Parathyroid adenoma (tissue), 2 donors: ENCODE measurements around the gene WFIKKN1.

ENCODE experiments used
- H2AFZ ChIP-seq: fragments of 300-600 bp; sonication (generic); one replicate; pipeline ENCODE4 v1.7.0; 2017; ENCODE audit warnings: antibody characterized with exemption, mild to moderate bottlenecking
- H3K27ac ChIP-seq: fragments of 300-600 bp; sonication (generic); one replicate; pipeline ENCODE4 v1.7.0; 2017
- H3K27me3 ChIP-seq: fragments of 300-600 bp; sonication (generic); one replicate; pipeline ENCODE4 v1.7.0; 2017; ENCODE audit warnings: low read length; ENCODE audit not compliant: control insufficient read depth, insufficient read depth
- H3K36me3 ChIP-seq: fragments of 300-600 bp; sonication (generic); one replicate; pipeline ENCODE4 v1.7.0; 2017; ENCODE audit warnings: low read length; ENCODE audit not compliant: control insufficient read depth, insufficient read depth
- H3K4me1 ChIP-seq: fragments of 300-600 bp; sonication (generic); one replicate; pipeline ENCODE4 v1.7.0; 2017; ENCODE audit warnings: control low read depth
- H3K4me2 ChIP-seq: fragments of 300-600 bp; sonication (generic); one replicate; pipeline ENCODE4 v1.7.0; 2017; ENCODE audit warnings: low read length
- H3K4me3 ChIP-seq: fragments of 300-600 bp; sonication (generic); one replicate; pipeline ENCODE4 v1.7.0; 2017; ENCODE audit warnings: low read depth, low read length
- H3K79me2 ChIP-seq: fragments of 300-600 bp; sonication (generic); one replicate; pipeline ENCODE4 v1.7.0; 2017; ENCODE audit warnings: control low read depth
- H3K9ac ChIP-seq: fragments of 300-600 bp; sonication (generic); one replicate; pipeline ENCODE4 v1.7.0; 2017; ENCODE audit warnings: mild to moderate bottlenecking
- H3K9me3 ChIP-seq: fragments of 300-600 bp; sonication (generic); one replicate; pipeline ENCODE4 v1.7.0; 2017; ENCODE audit warnings: low read length; ENCODE audit not compliant: control insufficient read depth
- TF ChIP-seq, protein P1 (sequence below): fragments of 300-600 bp; sonication (generic); IDR thresholded peaks from one replicate; pipeline ENCODE4 v1.7.0; 2017; ENCODE audit warnings: antibody characterized with exemption, mild to moderate bottlenecking
- donor health status: primary hyperparathyroidism.

WFIKKN1 gene

DNA sequence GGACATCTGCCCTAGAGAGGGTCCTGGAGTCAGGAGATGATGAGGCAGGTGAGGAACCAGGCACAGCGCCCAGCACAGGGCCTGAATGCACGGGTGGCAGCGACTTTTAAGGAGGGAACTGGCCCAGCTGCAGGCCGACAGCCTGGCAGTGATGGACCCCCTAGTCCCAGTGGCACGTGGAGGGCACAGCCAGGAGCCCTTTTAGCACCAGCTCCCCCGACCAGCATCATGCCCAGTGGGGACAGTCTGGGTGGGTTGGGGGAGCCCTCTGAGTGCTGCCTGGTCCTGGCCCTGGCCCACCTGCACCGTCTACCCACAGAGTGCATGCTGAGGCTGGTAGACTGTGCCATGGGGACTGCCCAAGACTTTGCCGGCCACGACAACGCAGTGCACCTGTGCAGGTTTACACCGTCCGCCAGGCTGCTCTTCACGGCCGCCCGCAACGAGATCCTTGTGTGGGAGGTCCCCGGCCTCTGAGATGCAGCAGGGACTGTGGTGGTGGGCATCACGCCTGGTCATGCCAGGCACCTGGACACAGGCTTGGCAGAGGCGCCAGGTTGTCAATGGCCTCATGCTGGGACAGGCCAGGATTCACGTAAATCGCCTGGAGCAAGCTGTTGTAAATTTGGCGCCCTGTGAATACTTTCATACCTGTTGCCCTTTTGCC, 36.5 kb downstream of the WFIKKN1 start:
- Histone ChIP-seq H3K4me3 (peak overlapping the region; percentile 88), H3K36me3 (no peaks in the 10 kb centered on the region), H3K4me2 (peak overlapping the region; percentile 59), H3K9ac (no peak overlapping the region), H2AFZ (peak overlapping the region; percentile 93), H3K4me1 (peaks cover 10% of the 10 kb centered on the region), H3K9me3 (no peaks in the 10 kb centered on the region), H3K79me2 (peaks cover 5% of the 10 kb centered on the region), H3K27ac (no peak overlapping the region), H3K27me3 (no peaks in the 10 kb centered on the region)
- TF ChIP-seq, protein P1, sequence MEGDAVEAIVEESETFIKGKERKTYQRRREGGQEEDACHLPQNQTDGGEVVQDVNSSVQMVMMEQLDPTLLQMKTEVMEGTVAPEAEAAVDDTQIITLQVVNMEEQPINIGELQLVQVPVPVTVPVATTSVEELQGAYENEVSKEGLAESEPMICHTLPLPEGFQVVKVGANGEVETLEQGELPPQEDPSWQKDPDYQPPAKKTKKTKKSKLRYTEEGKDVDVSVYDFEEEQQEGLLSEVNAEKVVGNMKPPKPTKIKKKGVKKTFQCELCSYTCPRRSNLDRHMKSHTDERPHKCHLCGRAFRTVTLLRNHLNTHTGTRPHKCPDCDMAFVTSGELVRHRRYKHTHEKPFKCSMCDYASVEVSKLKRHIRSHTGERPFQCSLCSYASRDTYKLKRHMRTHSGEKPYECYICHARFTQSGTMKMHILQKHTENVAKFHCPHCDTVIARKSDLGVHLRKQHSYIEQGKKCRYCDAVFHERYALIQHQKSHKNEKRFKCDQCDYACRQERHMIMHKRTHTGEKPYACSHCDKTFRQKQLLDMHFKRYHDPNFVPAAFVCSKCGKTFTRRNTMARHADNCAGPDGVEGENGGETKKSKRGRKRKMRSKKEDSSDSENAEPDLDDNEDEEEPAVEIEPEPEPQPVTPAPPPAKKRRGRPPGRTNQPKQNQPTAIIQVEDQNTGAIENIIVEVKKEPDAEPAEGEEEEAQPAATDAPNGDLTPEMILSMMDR, result no peak

DNA sequence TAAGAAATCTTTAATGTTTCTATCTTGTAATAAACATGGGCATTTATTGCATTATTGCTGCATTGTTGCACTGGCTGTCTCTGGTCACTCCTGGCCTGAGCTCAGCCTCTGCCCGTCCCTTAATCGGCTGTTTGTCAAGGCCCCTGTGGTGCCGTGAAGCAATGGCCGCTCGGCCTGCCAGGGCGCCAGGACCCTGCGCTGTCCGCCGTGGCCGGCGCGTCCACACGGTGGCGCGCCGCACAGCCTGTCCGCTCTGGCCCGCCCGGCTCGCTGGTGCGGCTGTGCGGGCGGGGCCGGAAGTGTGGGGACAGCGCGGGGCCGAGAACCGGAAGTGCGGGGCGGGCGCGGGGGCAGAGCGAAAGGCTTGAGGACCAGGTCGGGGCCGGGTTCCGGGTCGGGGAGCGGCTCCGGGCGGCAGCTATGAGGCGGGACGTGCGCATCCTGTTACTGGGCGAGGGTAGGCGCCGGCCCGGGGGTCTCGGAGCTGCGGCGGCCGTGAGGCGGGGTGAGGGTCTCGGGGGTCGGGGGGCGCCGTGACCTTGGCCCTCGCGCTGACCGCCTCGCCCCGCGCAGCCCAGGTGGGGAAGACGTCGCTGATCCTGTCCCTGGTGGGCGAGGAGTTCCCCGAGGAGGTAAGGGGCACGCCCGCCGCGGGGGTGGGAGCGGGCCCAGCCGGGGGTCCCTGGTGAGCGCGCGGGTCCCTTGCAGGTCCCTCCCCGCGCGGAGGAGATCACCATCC, 37.2 kb downstream of the WFIKKN1 start, which contains the start of gene RHOT2:
RHOT2 (plus strand) TSS at position 353 of the 739 bp plus-strand sequence; CDS start at position 421, 68 bp downstream.
- H3K27ac ChIP-seq, result peak within 1 kb of the TSS; percentile 60
- TF ChIP-seq, protein P1, result peak; percentile 98

DNA sequence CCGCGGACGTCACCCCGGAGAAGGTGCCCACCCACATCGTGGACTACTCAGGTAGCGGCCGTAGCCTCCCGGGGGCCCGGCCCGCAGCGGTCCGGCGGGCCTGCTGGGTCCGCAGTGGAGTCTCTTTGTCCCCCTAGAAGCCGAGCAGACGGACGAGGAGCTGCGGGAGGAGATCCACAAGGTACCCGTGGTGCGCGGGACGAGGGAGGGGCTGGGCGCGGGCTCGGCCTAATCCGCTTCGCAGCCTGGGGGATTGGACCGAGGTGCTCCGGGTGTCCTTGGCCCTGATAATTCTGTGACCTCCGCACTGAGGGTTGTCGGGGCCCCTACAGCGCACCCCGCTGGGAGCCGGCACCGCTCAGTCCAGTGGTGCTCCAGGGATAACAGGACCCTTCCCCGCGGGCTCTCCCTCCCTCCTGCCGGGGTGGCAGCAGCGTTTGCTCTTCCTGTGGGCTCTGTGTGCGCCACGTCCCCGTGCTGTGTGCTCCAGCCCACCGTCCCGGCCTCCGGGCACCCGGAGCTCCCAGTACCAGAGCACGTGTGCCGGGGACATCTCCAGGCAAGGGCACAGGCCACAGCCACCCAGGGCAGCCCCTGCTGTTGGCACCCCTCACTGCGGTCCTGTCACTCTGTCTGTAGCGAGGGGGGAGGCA, 37.9 kb downstream of the WFIKKN1 start:
- TF ChIP-seq, protein P1, result no peak
- H3K9me3 ChIP-seq, result no peaks in the 10 kb centered on the region
- peak overlapping the region; percentile 60 for H3K27ac ChIP-seq
- H3K4me2 ChIP-seq, result peak overlapping the region; percentile 91
- no peaks in the 10 kb centered on the region for H3K36me3 ChIP-seq
- peaks cover 10% of the 10 kb centered on the region for H3K4me1 ChIP-seq
- peak overlapping the region; percentile 77 for H3K9ac ChIP-seq
- H2AFZ ChIP-seq, result peak overlapping the region; percentile 93
- peak overlapping the region; percentile 88 for H3K4me3 ChIP-seq
- peaks cover 5% of the 10 kb centered on the region for H3K79me2 ChIP-seq
- no peaks in the 10 kb centered on the region for H3K27me3 ChIP-seq

More for the DNA sequence above, 37.2 kb downstream of the WFIKKN1 start, which contains the start of gene RHOT2:
- Histone ChIP-seq H2AFZ (peak within 1 kb of the TSS; percentile 93), H3K27me3 (no peaks in the 10 kb centered on the region), H3K4me3 (peak within 1 kb of the TSS; percentile 88), H3K9me3 (no peaks in the 10 kb centered on the region), H3K9ac (peak within 1 kb of the TSS; percentile 77), H3K79me2 (peaks cover 5% of the 10 kb centered on the region), H3K4me1 (peaks cover 10% of the 10 kb centered on the region), H3K4me2 (peak within 1 kb of the TSS; percentile 91), H3K36me3 (no peaks in the 10 kb centered on the region)

GRCh38 chr16:669666-670065, 38.9 kb downstream of the WFIKKN1 start:
- Histone ChIP-seq H3K4me1 (peaks cover 10% of the 10 kb centered on the region), H3K27me3 (no peaks in the 10 kb centered on the region), H3K9me3 (no peaks in the 10 kb centered on the region), H2AFZ (no peak overlapping the region), H3K36me3 (no peaks in the 10 kb centered on the region), H3K9ac (no peak overlapping the region), H3K79me2 (peaks cover 5% of the 10 kb centered on the region), H3K27ac (no peak overlapping the region), H3K4me3 (no peak overlapping the region), H3K4me2 (no peak overlapping the region)
- TF ChIP-seq, protein P1, result no peak
